Iris pigment epithelial cell (primary cell): Measurements from ENCODE around the gene CGREF1.

Source experiments
- DNase-seq: peaks from one replicate; pipeline ENCODE4 v3.0.0-alpha.2; 2011; ENCODE audit warnings: low read depth

CGREF1 gene

GRCh38 chr2:27073782-27074181 is 45.1 kb downstream of the CGREF1 start:
- DNase-seq = no peak

- DNase-seq = peak; percentile 43
Measured at GRCh38 chr2:27072920-27073319, 46.0 kb downstream of the CGREF1 start.

DNA sequence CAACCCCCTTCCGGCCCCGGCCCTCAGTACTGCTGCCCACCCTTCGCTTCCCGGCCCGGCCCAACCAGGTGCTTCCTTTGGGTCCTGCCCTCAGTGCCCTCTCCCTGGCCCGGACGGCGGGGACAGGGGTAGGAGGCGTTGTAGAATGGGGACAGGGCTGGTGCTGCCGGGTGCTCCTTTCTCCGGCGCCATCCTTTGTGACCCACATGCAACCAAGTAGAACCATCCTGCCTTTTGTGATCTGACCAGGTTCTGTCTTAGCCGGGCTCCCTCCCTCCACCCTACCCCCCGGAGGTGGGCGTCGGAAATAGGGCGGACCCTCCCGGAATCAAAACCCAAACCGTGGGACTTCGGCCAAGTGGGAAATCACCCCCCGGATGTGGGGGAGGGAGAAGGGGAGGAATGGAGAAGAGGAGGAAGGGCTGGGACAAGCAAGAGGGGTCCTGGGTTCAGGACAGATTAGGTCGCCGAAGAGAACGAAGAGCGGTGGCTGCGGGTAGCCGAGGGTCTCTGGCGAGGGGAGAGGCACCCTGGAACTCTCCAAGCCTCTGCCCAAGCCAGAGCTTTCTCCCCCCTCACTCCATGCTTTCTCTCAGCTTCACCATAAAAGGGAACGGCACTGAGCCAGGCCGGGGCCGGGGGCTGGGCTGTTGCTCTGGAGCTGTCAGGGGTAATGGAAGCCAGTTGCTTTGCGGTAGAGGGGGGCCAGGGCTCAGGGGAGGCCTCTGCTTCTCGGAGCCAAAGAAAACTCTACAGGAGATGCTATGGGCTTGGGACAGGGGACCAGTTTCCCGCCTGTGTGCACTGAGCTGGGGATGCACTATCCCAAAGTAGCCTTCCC is 46.7 kb downstream of the CGREF1 start:
- peak; percentile 40 for DNase-seq

DNA sequence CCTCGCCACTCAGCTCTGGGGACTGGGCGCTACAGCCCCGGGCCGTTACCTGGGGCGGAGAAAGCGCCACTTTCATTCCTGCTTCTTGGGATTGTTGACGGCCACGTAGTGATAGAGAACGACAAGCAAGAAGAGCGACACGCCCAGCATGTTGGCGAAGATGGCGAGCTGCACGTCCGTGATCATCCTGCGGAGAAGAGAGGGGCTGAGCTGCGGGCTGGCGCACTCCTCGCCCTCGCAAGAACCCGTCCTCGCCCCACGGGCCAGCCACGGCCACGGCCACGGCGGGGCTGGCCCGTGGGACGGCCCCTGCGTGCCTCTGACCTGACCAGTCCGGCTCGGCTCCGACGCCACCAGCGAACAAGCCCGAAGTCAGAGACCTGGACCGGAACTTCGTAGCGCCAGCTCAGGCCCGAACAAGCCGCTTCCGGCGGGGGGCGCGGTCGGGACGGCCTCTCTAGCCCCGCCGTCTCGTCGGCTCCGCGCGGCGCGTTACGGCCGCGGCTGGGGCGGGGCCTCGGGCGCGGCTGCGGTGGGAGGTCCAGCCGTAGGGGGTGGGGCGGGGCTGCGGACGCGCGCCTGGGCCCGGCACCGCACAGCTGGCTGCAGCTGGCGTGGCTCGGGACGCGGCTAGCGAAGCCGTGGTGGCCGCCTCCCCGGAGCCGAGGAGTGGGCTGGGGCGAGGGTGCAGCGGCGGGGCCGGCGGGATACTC is 47.5 kb downstream of the CGREF1 start, which contains the start of gene OST4:
OST4 (minus strand) TSS at position 378 of the 713 bp plus-strand sequence.
- DNase-seq = peak; percentile 94

DNA sequence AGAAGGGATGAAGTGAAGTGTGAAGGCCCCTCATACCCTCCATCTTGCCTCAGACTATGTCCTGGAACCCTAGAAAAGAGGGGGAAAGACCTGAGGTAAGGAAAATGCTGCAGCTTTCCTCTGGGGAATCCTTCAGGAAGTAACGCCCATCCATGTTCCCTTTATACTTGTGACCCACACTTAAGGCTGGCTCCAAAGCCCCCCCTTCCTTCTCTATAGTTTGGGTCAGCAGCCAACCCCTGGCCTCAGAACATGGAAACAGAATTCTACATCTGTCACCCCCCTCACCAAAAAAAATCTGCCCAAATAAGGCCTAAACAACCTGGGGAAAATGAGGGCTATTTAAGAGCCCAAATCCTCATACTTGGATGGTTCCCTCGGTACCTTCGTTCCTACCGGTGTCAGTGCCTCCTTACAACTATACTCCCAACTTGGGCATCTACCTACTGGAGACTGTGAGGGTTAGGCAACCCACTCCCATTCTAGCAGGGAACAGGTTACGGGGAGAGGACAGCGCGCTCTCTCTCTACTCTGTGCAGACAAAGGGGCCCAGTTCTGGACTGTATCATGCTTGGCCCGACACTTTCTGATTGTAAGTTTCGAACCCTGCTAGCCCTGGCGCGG is 48.2 kb downstream of the CGREF1 start:
- DNase-seq = no peak

DNA sequence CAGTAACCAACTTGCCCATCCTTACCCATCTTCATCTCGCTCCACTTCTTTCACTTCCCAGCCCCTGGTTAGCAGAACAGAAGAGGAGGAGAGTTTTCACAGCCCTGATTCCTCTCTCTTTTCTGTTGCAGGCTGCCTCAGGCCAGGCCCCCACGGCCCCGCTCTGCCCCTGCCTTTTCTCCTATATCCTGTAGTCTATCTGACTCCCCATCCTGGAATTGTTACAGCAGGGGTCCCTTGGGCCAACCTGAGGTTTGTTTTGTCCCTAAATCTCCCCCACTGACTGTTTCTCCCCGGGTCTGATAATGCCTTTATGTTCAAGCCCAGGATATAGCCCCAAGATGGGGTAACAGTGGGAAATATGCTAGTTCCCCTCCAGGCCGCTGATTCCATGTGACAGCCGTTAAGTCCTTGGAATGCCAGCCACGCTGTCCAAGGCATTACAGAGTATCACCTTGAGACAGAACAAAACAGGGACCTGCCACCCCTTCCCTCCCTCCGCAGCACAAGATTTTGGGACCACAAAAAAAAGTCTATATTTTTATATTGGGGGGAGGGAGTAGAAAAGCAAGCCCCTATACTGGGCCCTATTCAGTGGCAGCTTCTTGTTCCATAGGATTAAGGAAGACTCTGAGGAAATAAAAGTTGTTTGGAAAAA is 48.8 kb downstream of the CGREF1 start:
- no peak for DNase-seq

DNA sequence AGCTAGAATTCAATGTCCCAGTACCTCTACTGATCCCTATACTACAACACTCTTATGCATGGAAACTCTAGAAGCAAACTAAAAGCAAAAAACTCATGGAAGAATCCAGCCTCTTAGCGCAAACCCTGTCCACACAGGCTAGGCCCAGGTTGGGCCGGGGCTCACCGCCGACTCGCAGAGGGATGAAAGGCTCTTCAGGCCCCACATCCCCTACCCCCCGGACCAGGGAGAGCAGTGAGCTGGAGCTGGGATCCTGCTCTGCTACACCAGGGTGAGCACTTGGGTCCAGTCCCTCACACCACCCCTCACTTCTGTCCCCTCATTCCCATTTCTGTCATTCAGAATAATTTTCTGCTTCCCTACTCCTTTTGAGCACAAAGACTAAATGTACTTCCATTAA is 49.5 kb downstream of the CGREF1 start:
- DNase-seq = no peak

GRCh38 chr2:27067385-27067784 is 51.5 kb downstream of the CGREF1 start:
- no peak for DNase-seq

- DNase-seq = no peak
Measured at GRCh38 chr2:27065128-27065527, 53.8 kb downstream of the CGREF1 start.

DNA sequence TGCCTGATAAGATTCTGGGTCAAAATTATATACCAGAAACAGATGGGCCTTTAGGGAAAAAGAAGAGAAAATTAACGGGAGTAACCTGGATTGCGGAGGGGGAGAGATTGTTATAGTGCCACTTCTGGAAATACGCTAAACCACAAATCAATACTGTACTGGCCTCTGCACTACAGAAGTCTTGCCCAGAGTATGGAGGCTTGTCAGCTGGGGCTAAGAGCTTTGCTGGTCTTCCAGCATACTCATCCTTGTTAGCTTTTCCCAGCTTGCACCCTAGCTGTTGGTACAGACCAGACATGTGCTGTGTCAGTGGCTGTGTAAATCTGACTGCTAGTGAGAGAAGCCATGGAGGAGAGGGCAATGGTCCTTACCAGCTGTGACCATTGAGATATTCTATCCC is 58.6 kb downstream of the CGREF1 start:
- no peak for DNase-seq

DNA sequence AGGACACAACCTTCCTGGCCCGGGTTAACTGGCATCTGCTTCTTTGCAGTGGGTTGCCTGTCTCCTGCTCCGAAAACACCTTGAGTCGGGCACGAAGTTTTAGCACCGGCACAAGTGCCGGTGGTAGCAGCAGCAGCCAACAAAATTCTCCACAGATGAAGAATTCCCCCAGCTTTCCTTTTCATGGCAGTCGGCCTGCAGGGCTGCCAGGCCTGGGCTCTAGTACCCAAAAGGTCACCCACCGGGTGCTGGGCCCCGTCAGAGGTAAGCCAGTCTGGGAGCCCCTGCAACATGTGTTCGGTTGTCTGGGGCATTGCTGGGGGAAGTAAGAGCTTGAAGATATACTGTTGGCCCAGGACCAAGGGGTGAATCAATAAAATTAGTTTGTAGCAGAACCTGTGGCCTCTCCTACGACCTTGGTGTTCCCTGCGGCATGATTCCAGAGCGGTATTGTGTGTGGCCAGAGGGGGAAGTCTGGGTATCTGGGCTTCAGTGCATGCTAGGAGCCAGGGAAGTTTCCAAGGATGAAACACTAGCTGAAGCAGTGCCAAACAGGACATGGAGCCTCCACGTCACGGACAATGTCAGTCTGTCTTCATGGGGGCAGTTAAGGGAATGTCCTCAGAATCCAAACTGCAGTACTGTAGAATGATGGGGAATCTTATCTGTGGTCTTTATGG is 59.6 kb downstream of the CGREF1 start:
- DNase-seq = no peak

GRCh38 chr2:27058210-27058609 is 60.7 kb downstream of the CGREF1 start:
- DNase-seq = no peak

DNA sequence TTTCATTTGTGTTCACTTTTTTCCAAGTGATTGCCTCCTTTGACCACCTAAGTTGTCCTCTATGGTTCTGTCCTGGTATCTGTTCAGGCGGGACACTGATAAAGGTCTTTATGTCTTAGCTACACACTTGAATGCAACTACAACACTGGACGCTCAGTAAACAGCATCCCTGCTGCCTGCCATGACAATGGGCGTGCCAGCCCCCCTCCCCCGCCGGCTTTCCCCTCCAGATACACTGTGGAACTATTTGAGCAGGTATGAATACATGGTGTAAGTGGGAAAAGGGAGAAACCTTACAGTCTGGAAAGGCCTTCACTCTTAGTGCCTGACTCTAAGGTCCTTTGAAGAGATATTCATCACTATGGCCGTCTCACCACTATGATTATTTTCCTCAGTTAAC is 61.7 kb downstream of the CGREF1 start:
- DNase-seq = no peak

GRCh38 chr2:27054721-27055120 is 64.2 kb downstream of the CGREF1 start:
- DNase-seq = no peak

DNA sequence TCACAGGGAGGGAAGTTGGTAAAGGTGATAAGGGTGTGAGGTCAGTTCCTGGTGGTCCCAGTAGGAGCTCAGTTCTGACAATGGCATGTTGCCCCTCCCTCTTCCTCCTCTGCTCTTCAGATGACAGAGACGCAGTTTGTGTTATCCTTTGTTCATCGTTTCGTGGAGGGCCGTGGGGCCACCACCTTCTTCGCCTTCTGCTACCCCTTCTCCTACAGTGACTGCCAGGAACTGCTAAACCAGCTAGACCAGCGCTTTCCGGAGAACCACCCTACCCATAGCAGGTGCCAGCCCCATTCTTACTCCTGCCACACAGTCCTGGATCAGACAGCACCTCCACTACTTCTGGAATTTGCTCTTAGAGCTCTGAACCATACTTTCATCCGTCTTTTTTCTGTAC is 65.2 kb downstream of the CGREF1 start:
- DNase-seq = no peak

- no peak for DNase-seq
Measured at GRCh38 chr2:27053321-27053720, 65.6 kb downstream of the CGREF1 start.

DNA sequence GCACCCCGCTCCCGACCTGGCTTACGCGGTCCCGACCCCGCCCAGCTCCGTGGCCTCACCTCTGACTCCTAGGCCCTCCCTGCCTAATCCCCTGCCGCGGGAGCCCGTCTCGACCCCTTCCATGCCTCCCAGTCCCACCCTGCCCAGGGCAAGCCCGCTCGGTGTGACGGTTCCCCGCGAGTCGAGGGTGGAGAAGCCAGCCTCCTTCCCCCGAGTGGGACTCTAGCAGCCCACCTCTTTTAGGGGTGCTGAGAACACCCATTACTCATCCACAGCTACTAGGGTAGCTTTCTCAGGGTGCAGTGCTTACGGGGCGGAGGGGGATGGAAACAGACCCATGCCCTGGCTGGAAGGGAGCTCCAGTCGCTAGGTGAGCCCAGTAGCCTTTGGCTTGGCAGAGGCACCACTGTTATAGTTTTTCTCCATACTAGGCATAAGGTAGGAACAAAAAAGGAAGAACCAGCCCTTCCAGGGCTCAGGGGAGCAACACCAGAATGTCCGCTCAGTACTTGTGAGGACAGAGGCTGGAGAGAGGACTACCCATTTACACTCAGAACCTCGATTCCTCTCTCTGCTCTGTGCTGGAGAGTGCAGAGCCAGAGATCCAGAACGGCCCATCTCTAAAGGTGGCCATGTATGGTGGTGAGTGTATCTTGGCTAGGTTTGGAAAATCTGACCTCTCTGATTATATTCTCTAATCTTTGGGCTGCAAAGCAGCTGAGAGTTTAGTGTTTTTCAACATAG is 66.9 kb downstream of the CGREF1 start:
- no peak for DNase-seq

GRCh38 chr2:27050996-27051901 is 67.7 kb downstream of the CGREF1 start, which contains the start of gene AGBL5:
TSS of gene AGBL5 (plus strand) at chr2:27051668. CDS start at chr2:27052959, 1,291 bp downstream.
- DNase-seq = peak; percentile 89
